Inflammatory macrophage treated with lipopolysaccharide for 4 hours (primary cell): ENCODE data around the gene TOLLIP.

ENCODE experiments used
- DNase-seq: peaks from one replicate; pipeline ENCODE4 v3.0.0-alpha.2; 2020

TOLLIP gene

DNA sequence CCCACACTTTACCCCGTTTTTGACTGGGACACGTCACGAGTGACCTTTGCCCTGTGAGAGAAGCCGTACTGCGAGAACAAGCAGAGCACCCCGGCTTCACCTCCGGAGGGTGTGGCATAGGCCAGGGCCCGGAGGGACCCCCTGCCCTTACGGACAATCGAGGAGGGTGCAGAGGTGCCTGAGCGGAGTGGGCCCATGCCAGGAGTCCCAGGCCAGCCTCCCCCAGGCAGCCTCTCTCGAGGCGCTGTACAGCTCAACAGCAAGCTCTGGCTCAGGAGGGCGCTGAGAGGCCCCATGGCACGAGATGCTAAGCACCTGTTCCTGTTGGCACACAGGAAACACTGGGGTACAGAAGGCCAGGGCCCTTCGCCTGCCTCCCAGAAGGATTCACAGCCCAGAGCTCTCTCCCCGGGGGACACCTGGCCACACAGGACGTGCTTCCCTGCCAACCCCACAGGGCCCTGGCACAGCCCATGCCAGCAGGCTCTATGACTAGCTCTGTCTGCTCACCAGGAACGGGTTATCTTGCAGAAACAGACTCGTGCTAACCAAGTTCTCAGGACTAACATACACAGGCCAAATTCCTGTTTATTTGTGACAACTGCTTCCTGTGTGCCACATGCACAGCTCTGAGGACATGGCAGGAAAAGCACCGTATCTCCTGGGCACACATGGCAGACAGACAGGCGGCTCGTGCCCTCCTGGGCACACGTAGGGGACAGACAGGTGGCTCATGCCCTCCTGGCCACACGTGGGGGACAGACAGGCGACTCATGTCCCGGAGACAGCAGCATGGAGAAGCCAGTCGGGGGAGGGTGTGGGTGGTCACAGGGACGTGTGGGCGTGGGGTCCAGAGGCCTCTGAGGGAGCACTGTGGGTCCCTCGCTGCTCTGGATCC is 11.6 kb downstream of the TOLLIP start:
- DNase-seq: no peak

GRCh38 chr11:1297011-1297575 is 12.3 kb downstream of the TOLLIP start:
- DNase-seq: no peak

- no peak for DNase-seq
Observed at GRCh38 chr11:1296287-1296686, 13.1 kb downstream of the TOLLIP start.

DNA sequence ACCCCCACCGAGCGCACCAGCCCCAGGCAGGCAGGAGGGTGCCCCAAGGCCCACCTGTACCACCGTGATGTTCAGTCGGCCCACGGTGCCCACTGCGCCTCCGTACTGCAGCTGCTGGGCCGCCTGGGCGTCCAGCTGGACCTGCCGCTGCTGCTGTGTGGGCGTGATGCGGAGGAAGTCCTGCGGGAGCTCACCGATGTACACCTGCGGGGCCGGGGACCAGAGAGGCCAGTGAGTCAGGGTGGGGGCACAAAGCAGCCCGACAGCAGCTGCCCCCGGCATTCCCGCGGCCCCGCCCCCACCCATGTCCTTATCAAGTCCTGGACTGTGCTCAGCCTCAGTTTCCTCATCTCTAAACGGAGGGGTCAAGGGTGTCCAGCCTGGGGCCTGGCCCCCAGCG is 13.8 kb downstream of the TOLLIP start:
- DNase-seq: no peak

DNA sequence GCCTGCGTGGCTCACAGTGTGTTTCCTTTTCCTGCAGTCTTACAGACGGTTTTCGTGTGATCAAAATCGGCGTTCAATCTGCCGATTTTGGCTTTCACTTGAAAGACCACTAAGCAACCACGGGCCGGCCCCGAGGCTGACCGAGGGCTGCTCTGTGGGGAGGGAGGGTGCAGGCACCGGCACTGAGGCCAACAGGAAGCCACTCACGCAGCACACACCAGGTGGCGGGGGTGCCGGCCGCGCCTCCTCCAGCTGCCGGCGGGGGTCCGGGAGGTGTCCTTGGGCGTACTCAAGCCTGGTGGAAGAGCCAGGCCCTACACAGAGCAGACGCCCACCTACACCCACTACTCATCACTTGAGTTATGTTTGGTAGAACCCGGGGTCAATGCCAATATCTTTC is 14.3 kb downstream of the TOLLIP start:
- no peak for DNase-seq

DNA sequence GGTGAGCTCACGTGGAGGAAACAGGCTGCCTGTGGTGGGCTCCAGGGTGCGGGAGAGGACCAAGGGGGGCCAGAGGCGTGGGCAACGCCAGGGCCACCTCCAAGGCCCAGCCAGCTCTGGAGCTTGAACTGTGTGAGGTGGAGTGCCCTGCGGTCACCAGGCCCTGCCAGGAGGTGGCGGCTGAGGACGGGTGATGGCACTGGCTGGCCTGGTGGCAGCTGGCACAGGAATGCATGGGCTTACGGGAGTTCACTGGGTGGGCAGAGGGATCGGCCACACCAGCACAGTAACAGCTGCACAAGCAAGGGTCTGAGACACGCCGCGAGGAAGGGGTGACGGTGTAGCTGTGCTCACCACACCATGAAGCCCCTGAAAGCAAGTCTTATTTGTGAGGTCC is 15.8 kb downstream of the TOLLIP start:
- peak; percentile 13 for DNase-seq

GRCh38 chr11:1292644-1293618 is 16.5 kb downstream of the TOLLIP start:
- DNase-seq: no peak

DNA sequence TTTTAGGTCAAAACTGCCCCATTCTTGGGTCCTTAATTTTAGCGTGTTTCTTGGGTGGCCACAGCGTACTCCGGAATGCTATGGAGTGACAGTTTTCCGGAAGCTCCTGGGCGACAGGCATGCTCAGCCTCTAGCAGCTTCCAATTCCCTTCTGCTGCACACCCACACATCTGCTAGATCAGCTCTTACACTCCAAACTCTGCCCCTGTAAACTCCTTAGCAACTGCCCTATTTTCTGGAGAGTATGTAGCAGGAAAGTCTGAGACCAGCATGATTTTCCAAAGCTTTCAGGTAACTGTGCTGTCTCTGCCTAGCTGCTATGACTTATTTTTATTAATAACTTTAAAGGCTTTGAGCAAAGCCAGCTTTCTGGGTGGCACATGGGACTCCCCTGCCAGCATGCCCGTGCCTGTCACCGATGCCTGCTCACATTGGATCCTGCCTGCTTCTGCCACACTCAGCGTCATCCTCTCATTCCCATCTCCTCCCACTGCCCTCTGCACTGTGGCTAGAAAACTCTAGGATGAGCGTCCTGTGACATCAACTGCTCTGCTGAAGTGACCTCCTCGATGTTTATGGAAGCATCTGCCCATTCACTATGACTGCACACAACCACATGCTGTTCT is 17.3 kb downstream of the TOLLIP start:
- no peak for DNase-seq

GRCh38 chr11:1291295-1292017 is 18.0 kb downstream of the TOLLIP start:
- no peak for DNase-seq

DNA sequence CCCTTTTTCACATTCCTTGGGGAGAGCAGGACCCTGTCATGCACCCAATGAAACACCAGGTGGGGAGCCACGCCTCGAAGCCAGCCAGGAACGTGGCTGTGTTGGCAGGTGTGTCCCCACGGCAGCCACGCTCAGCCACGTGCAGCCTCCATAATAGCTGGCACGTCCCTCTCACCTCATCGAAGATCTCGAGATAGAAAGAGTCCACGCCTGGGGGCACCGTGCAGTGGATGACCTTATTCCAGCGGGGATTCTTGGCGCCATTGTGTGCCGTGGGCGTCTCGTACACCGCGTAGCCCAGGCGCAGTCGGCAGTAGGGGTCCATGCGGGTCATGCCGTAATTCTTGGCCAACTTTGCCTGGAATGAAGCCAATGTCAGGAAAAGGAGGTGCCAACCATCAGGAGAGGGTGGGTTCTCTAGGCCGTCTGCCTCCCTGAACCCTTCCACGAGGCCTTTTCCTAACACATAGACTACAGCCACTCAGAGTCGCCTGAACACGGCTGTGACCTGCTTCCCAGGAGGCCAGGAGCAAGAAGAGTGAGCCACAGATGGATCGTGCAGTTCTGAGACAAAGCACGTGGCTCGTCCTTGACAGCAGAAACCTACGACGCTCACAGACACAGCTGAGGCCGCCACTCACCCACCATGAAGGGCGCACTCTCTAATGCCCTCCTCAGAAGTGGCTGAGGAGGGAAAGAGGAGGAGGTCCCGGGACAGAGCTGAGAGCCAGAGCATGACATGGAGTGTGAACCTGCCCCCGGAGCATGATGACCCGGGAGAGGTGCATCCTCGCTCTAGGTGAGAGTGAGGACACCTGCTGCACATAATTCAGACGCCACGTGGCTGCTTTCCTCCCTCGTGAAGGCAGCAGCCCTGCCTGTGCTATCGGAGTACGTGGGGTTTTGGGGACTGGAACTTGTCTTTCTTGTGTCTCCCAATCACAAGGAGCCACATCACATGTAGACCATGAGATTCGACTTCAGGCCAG is 19.1 kb downstream of the TOLLIP start:
- DNase-seq: no peak

DNA sequence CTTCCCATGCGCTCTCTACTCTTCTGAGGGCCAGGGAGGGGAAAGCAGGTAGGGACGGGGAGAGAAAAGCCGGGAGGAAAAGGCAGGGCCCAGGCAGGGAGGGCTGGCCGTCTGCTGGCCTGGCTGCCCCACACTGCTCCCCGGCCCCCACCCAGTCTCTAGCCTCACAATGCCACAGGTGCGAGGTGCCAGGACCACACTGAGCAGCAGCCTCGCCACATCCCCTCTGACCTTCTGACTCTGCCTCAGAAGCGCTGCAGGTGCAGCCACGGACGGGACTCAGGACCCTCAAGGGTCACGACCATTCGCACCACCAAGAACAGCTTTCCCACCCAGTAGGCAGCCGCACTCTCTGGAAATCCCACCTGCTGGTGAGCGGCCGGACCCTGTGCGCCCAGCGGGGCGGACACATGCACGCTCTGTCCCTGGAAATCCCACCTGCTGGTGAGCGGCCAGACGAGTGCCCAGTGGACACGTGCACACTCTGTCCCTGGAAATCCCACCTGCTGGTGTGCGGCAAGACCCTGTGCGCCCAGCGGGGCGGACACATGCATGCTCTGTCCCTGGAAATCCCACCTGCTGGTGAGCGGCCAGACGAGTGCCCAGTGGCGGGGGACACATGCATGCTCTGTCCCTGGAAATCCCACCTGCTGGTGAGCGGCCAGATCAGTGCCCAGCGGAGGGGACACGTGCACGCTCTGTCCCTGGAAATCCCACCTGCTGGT is 20.1 kb downstream of the TOLLIP start:
- no peak for DNase-seq

DNA sequence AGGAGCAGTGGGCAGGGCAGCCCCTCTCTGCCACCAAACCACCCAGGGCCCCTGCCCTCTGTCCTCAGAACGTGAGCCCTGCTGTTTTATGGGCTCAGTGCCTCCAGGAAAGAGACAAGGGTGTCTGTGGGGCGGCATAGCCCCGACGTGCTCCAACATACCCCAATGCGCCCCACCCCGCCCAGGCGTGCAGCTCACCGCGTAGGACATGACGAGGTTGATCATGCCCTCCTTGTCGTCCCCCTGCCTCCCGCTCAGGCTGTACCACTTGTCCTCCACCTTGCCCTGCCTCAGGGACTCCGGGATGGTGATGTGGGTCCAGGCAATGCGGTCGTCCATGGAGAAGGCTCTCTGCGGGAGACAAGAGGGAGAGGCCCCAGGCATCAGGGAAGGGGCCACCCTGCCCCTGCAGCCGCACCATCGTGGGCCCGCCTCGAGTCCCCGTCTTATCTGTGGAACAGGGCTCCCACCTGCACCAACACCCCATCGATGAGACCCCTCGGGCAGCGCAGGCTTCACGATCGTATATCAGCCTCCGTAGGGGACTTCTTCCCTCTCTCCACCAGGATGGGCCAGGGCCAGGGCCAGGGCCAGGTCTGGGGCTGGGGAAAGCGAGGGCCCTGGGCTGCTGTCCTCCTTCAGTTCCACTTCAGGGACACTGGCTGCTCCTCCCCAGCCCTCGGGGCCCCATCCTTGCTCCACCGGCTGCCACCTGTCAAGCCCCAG is 20.8 kb downstream of the TOLLIP start:
- no peak for DNase-seq

- no peak for DNase-seq
Observed at GRCh38 chr11:1287928-1288327, 21.5 kb downstream of the TOLLIP start.

- no peak for DNase-seq
Observed at GRCh38 chr11:1285876-1286275, 23.6 kb downstream of the TOLLIP start.

DNA sequence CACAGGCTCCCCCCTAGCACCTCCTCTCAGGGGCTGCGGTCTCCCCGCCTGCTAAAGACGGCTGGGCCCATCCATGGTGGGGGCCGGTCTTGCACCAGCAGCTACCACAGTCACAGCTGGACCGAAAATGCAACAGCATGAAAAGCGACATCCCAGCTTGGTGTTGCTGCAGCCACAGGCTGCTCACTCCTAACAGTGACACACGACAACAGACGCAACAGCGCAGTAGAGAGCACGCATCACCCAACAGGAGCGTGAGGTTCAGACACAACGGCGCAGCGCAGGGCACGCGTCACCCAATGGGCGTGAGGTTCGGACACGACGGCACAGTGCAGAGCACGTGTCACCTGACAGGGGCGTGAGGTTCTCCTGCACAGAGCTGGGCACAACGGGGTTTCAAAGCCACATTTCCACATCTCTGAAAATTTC is 24.1 kb downstream of the TOLLIP start:
- no peak for DNase-seq

DNA sequence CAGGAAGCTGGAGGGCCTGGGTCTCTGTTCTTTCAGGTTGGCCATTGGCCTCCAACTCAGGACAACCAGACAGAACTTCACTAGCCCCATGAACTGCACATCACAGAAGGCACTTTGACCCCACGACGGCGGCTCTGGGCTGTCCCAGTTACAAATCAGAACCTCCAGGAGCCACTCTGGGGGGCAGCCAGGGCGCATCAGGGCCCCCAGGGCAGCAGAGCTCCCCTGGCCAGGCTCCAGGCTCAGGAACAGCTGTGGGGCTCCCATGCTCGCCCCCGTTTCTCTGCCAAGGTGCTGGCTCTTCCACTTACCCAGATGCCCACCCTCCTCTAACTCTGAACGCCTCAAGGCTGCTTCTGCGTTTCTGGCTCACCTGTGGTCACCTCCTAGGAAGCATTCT is 25.5 kb downstream of the TOLLIP start:
- DNase-seq: no peak

- DNase-seq: no peak
Observed at GRCh38 chr11:1283091-1283511, 26.3 kb downstream of the TOLLIP start.

DNA sequence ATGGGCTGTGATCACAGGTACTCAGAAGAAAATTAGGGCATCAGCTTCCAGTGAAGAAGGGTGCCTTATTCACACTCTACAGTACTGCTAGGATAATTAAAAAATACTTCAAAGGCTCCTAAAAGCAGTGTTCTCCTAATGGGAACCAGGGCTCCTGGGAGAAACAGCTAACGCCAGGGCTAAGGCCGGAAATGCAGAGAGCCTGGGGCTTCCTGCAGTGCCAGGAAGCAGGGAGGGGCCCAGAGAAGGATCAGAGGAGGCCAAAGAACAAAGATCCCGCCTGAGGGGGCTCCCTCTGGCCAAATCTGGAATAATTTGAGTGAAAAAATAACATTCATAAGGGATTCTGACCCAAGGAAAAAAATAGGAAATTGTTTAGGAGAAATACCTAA is 27.5 kb downstream of the TOLLIP start:
- DNase-seq: no peak

DNA sequence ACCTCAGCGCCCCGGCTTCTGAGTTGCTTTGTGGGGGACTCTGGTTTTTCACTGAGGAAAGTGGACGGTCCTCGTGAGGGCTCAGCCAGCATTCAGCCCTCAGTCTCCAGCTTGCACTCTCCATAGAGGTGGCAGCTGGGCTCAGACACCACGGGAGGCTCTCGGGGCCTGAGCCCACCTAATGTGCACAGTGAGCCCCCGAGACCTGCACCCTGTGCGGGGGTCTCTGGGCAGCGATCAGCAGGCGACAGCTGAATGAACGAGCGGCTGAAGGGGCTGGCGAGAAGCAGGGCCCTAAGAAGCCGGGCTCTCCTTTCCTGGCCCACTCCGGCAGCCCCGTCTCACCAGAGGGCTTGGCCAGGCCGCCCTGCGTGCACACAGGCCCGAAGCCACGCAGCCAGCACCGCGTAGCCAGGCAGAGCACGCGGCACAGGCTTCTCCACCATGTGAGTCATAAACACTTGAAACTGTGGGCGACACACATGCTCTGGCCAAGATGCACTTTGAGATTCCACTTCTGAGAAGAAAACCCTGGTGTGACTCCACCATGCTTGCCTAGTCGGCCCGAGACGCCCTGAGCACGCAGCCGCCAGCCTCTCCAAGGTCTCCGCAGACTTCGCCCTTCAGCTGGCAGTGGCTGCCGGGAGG is 28.0 kb downstream of the TOLLIP start:
- DNase-seq: no peak
